PC-9 (cell line): Measurements from ENCODE around the gene CCDC60. TPM values are rescaled to one million over a fixed set of nuclear protein-coding genes. Genes with fewer than 3 reads are reported as not detected.

Experiments
- BruUV-seq: library from RNA; stranded (reverse); fragments of 400-500 nt; replicated peaks from 2 replicates; lab custom pipeline; 2021; lab: Mats Ljungman, UMichigan
- CTCF ChIA-PET: fragments of 300-600 bp; sonication (Branson Sonifier 250); formaldehyde crosslinking; loops from one replicate; lab custom pipeline; 2022; ENCODE audit warnings: antibody characterized with exemption; lab: Charles Lee
- POLR2A ChIA-PET: fragments of 300-600 bp; sonication (Branson Sonifier 250); formaldehyde crosslinking; loops from one replicate; lab custom pipeline; 2022; ENCODE audit warnings: antibody characterized with exemption; ENCODE audit not compliant: unreplicated experiment; lab: Charles Lee
- DNase-seq, 2 experiments: peaks; one replicate each; pipeline versions ENCODE4 v3.0.0 to v3.0.0-alpha.2; 2015 to 2022; ENCODE audit warnings: mixed read lengths in 1 of 2
- H2AFZ ChIP-seq: fragments of 200-600 bp; sonication (generic); 2 replicates; pipeline ENCODE4 v1.8.1; 2017; ENCODE audit warnings: antibody characterized with exemption
- H3F3A ChIP-seq: fragments of 200-600 bp; sonication (generic); 2 replicates; pipeline ENCODE4 v1.8.1; 2017; ENCODE audit warnings: antibody characterized with exemption, mild to moderate bottlenecking, low read depth; ENCODE audit not compliant: insufficient read depth
- H3K27ac ChIP-seq: fragments of 200-600 bp; sonication (generic); 2 replicates; pipeline ENCODE4 v1.6.1; 2016; ENCODE audit warnings: mixed run types
- H3K27me3 ChIP-seq: fragments of 200-600 bp; sonication (generic); 2 replicates; pipeline ENCODE4 v1.6.1; 2016; ENCODE audit warnings: low read depth, mixed run types; ENCODE audit not compliant: insufficient read depth
- H3K36me3 ChIP-seq: fragments of 200-600 bp; sonication (generic); 2 replicates; pipeline ENCODE4 v1.6.1; 2016; ENCODE audit warnings: low read depth, mixed run types
- H3K4me1 ChIP-seq: fragments of 200-600 bp; sonication (generic); replicated peaks from 2 replicates; pipeline ENCODE4 v1.6.1; 2016; ENCODE audit warnings: mixed run types; ENCODE audit not compliant: insufficient read depth
- H3K4me2 ChIP-seq: fragments of 200-600 bp; sonication (generic); 2 replicates; pipeline ENCODE4 v1.6.1; 2017; ENCODE audit warnings: mixed run types
- H3K4me3 ChIP-seq: fragments of 200-600 bp; sonication (generic); 2 replicates; pipeline ENCODE4 v1.6.1; 2016; ENCODE audit warnings: mixed run types
- H3K79me2 ChIP-seq: fragments of 200-600 bp; sonication (generic); 2 replicates; pipeline ENCODE4 v1.6.1; 2017; ENCODE audit warnings: low read depth, mixed run types
- H3K9me2 ChIP-seq: fragments of 200-600 bp; sonication (generic); 2 replicates; pipeline ENCODE4 v1.8.1; 2017; ENCODE audit warnings: mild to moderate bottlenecking; ENCODE audit not compliant: insufficient read depth
- H3K9me3 ChIP-seq: fragments of 200-600 bp; sonication (generic); 2 replicates; pipeline ENCODE4 v1.8.1; 2016; ENCODE audit warnings: low read depth; ENCODE audit not compliant: insufficient read depth
- H4K20me1 ChIP-seq: fragments of 200-600 bp; sonication (generic); 2 replicates; pipeline ENCODE4 v1.8.1; 2017; ENCODE audit not compliant: insufficient read depth
- CTCF ChIP-seq: fragments of 200-600 bp; sonication (generic); conservative IDR thresholded peaks from 2 replicates; pipeline ENCODE4 v1.6.1; 2017; ENCODE audit warnings: mixed run types, antibody characterized with exemption, mild to moderate bottlenecking, moderate library complexity
- EZH2 ChIP-seq: fragments of 200-600 bp; sonication (generic); IDR thresholded peaks from 2 replicates; pipeline ENCODE4 v1.8.0; 2017; ENCODE audit warnings: antibody characterized with exemption, low read depth
- intact Hi-C: fragments of 100-400 bp; cut with micrococcal nuclease; formaldehyde crosslinking; loops from one replicate; pipeline ENCODE4 v1.10.0; 2022; ENCODE audit not compliant: unreplicated experiment
- total RNA-seq: library from RNA; stranded (reverse); gene quantifications from 2 replicates; pipeline ENCODE4 v1.2.3, GENCODE V29; 2021

The CCDC60 gene
- total RNA-seq, 1 experiment from 2014 or later: not detected

- Histone ChIP-seq H3K4me1 (no peaks in the 10 kb centered on the region), H2AFZ (no peak overlapping the region), H3K9me3 (no peaks in the 10 kb centered on the region), H3K36me3 (no peaks in the 10 kb centered on the region), H3K4me2 (no peak overlapping the region), H3K27me3 (peaks cover 25% of the 10 kb centered on the region), H3K79me2 (no peaks in the 10 kb centered on the region), H4K20me1 (no peaks in the 10 kb centered on the region), H3F3A (no peaks in the 10 kb centered on the region), H3K9me2 (no peaks in the 10 kb centered on the region), H3K27ac (no peak overlapping the region), H3K4me3 (no peak overlapping the region)
- intact Hi-C loops: no loop called here
- ChIA-PET CTCF (no interaction called here), POLR2A (no interaction called here)
- DNase-seq: no peak
- TF ChIP-seq EZH2: no peak
- TF ChIP-seq CTCF: no peak
- no TSS peak for BruUV-seq
Observed at GRCh38 chr12:119406811-119407210, 72.3 kb downstream of the CCDC60 start.

- no peak for DNase-seq
- TF ChIP-seq EZH2: no peak
- no peak for TF ChIP-seq CTCF
- no TSS peak for BruUV-seq
- Histone ChIP-seq H3K36me3 (no peaks in the 10 kb centered on the region), H3F3A (no peaks in the 10 kb centered on the region), H3K4me3 (no peak overlapping the region), H3K9me2 (no peaks in the 10 kb centered on the region), H4K20me1 (no peaks in the 10 kb centered on the region), H3K4me2 (no peak overlapping the region), H3K79me2 (no peaks in the 10 kb centered on the region), H3K9me3 (no peaks in the 10 kb centered on the region), H3K27ac (no peak overlapping the region), H2AFZ (no peak overlapping the region), H3K4me1 (no peaks in the 10 kb centered on the region), H3K27me3 (peaks cover 25% of the 10 kb centered on the region)
- intact Hi-C loops: no loop called here
- CTCF ChIA-PET: no interaction called here
- POLR2A ChIA-PET: no interaction called here
Observed at GRCh38 chr12:119409043-119409442, 74.5 kb downstream of the CCDC60 start.

- Histone ChIP-seq H3K4me3 (no peak overlapping the region), H3K27ac (no peak overlapping the region), H3K27me3 (peaks cover 16% of the 10 kb centered on the region), H3K36me3 (no peaks in the 10 kb centered on the region), H4K20me1 (no peaks in the 10 kb centered on the region), H3K4me2 (no peak overlapping the region), H3K4me1 (no peaks in the 10 kb centered on the region), H3K9me2 (no peaks in the 10 kb centered on the region), H3K79me2 (no peaks in the 10 kb centered on the region), H3F3A (no peaks in the 10 kb centered on the region), H2AFZ (no peak overlapping the region), H3K9me3 (no peaks in the 10 kb centered on the region)
- POLR2A ChIA-PET: no interaction called here
- no peak for DNase-seq
- intact Hi-C loops: no loop called here
- CTCF ChIA-PET: no interaction called here
- BruUV-seq: no TSS peak
- TF ChIP-seq CTCF (no peak), EZH2 (no peak)
Observed at GRCh38 chr12:119410396-119410795, 75.9 kb downstream of the CCDC60 start.
